Suppressor macrophage (primary cell): ENCODE measurements around the gene NEUROD1.

Experiments used
- DNase-seq, 4 experiments: peaks; one replicate each; pipeline ENCODE4 v3.0.0-alpha.2; 2020 to 2022

NEUROD1 gene

DNA sequence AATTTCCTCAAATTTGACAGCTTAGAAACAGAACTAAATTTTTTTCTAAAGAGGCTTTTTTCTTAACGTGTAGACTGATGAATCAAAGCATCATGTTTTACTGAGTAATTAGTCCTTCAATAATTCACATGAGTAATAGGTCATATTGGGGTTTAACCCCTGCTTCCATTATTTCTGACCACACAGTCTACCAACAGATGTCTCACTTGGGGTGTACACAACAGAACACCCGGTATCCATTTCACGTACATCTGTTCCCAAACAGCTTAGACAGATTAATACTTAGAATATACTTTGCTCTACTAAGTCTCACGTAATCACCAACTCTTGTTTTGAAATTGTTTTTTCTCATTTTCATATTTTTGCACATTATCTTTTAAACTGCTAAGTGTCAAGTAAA lies 38.2 kb downstream of the NEUROD1 start:
- no peak for DNase-seq

DNA sequence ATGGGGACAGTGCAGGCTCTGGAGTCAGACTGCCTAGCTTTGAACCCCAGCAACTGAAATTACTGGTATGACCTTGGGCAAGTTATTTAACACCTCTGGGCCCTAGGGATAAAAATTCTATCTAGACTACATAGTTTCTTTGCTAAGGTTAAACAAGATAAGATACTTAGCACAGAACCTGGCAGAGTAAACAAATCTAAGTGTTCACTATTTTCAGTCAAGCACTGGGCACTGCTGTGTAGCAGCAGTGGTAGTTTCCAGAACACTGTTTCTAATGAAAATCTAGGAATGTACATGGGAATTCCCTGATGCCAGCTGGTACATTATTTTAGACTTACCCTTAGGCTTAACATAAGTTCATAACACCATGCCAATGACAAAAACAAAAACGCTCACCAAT lies 40.6 kb downstream of the NEUROD1 start:
- no peak for DNase-seq

DNA sequence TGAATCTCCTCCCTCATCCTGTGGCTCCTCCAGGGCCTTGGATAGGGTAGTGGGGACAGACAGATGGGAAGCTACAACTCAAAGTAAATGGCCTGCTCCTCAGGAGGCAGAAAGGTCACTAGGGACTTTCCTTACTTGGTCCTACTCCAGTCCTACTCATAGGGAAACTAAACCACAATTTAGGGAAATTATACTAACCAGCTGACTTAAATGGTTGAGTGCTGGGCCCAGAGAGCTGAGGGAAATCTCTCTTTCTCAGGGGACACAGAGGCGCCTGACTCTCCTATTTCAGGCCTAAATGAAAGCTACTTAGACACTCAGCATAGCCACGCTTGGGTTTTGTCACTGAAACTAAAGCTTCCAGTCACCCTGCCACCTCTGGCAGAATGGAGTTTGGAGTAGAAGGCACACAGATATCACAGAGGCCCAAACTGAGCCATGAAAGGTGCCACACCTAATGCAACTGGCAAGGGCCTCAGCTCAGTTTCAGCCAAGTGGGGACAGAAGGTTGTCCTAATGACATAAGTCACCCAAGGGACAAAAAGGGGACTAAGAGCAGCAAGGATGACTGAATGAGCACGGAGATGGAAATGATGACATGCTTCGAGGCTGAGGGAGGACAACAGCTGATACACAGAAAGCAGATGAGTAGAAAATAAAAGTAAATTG lies 47.5 kb downstream of the NEUROD1 start:
- DNase-seq, result peak; percentile 3 to 41 (median 35)

DNA sequence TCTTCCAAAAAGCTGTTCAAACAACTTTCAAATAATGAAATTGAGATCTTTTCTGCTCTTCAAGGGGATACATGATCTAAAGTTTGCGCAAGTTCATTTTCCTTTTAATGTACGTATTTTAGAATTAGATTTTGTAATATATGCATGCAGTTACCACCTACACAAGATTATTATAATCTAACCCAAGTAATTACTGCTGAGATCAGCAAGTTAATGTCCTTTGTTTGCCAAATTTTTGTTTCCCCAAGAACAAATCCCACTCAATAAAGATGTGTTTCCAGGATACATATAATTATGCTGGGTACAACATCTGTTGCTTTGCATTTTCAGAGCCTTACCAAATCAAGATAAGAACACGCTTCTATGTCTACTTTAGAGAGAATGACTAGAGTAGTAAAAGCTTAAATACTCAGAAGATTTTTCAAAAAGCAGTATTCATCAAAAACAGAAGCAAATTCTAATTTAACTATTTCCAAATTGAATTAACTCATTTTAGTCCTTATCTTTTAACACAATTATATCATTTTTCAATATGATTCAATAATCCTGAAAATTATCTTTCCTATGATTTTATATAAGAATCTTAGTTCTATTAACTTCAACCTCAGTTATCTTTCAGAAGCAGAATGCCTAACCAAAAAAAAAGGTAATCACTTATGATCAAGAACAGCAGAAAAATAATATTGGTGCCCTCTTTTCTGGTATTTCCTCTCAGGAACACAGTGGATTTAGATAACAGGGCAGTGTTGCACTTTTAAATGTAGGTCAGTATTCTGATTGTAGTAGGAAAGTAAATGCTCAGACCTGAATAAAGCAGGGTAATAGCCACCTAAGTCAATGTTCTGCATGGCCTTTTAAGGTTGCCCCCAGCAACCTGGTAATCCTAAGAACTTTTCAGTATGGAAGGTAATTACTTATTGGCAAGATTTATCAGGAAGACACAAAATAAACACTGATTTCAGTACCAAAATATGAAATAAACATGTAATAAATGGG lies 51.4 kb downstream of the NEUROD1 start:
- no peak for DNase-seq

DNA sequence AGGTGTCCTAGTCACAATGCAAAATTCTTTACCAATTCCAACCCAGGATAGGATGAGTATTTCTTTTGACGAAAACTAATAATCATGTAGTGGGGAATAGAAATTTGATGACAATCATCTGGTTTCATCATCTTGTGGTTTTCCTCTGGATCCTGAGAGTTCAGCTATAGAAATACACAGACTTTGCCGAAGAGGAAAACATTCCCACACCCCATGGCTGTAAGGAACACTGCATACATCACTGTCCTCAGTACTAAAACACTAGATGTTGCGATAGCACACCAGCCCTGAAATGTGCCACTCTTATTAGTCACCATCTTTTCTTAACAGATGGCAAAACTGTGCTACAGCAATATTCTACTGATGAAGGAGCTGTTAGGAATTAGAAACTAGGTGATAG lies 52.8 kb downstream of the NEUROD1 start:
- peak in 3 of 4 experiments; percentile 4 to 16 (median 8) for DNase-seq

DNA sequence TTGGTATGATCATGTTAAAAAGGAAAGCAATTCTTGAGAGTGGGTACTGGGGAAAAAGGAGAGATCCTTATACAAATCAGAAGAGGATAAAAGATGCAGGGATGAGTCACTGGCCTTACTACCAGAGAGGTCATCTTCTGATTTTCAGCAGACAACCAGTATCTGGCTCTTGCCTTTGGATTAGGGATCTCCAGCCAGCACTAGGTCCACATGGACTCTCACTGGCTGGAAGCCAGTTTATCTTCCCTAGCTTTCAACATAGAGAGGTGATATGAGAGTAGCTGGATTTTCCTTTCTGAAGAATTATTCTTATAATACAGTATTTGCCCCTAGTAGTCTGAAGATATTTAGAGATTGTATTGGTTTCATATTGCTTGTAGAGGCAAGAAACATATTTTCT lies 53.6 kb downstream of the NEUROD1 start:
- no peak for DNase-seq
